HK-2 (cell line): ENCODE measurements around the gene RASD1.
"Not testable (repeated sequence)": the region's sequence is repeated elsewhere in the genome, so short reads cannot be mapped to it uniquely, and the experiment has no call there.

Experiments
- DNase-seq: peaks from one replicate; pipeline ENCODE4 v3.0.0-alpha.2; 2018; ENCODE audit not compliant: unreplicated experiment

The RASD1 gene

DNA sequence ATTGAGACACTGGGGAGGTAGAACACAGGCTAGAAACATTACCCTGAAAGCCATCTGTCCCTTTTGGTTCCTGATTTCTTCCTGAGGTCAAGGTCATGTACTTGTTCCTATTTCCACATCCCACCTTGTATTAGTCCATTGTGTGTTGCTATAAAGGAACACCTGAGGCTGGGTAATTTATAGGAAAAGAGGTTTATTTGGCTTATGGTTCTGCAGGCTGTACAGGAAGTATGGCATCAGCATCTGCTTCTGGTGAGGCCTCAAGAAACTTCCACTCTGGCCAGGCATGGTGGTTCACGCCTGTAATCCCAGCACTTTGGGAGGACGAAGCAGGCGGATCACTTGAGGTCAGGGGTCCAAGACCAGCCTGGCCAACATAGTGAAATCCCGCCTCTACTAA lies 26.8 kb downstream of the RASD1 start:
- DNase-seq, result no peak

DNA sequence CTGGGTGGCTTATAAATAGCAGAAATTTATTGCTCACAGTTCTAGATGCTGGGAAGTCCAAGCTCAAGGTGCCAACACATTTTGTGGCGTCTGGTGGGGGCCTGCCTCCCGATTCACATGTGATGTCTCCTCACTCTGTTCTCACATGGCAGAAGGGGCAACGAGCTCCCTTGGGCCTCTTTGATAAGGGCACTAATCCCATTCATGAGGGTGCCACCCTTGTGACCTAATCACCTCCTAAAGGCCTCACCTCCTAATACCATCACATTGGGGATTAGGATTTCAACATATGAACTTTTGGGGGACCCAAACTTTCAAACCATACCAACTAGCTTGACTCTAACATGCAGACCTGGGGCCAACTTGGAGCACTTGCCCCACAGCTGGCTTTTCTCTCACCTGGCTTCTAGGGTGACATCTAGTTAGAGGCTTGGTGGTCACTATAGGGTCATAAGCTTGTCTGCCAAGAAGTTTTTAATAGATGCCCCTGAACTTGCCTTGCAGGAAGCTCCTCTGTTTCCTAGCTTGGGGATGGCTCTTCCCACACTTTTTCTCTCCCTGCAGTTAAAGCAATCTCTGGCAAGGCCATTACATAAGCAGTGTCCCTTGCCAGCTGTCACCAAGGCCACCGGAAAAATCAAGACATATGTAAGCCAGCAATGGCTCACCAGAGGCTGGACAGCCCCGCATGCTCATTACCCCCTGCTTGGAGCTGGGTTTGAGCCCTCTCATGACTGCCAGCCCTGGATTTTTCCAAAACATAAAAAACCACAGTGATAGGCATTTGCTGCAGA lies 27.8 kb downstream of the RASD1 start:
- no peak for DNase-seq

DNA sequence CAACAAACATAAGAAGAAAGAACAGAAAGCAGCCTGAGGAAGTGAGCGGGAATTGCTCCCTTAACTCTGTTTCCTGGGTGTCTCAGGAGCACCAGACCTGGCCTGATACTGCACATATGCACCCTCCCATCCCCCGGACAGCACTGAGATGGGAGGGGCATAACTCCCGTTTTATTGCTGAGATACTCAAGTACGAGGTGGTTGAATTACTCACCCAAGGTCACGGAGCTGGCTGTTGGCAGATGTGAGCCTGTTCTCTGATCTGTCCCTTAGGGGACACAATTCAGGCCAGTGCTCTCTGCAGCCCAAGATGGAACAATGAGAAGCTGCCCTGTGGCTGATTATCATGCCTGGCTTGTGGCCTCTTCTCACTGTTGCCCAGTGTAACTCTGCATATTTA lies 28.5 kb downstream of the RASD1 start:
- no peak for DNase-seq

DNA sequence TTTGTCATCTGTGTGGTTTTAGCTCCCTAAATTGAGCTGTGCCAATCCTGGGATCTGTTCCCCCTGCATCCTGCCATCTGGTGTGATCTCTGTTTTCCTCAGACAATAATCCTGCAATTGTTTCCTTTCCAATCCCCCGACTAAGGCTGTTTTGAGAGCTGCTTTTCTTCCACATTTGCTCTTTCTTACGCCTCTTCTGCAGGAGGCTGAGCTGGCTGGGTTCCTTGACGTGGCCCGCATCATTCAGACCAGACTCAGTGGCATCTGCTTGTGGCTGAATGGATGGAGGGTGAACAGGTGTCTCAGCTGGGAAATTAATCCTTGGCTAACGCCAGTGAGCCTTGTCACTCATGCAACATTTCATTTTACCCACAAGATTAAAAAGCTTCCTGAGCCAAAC lies 29.2 kb downstream of the RASD1 start:
- no peak for DNase-seq

DNA sequence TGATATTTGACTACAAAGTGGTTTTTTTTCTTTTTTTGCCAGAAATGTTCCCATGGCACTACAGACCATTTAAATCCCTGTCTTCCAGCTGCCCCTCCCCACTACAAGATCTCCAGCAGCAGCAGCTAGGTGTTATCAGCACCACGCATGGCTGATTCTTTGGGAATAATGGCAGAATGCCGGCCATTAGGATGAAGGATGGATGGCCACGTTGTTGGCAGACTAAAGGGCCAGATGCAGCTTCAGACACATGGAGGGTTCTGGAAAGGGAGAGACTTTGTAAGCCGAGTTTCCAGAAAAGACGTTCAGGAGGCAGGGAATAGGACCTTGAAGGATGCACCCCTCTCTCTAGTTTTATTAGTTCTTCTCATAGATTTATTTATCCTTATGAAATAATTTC lies 29.7 kb downstream of the RASD1 start:
- DNase-seq, result no peak

DNA sequence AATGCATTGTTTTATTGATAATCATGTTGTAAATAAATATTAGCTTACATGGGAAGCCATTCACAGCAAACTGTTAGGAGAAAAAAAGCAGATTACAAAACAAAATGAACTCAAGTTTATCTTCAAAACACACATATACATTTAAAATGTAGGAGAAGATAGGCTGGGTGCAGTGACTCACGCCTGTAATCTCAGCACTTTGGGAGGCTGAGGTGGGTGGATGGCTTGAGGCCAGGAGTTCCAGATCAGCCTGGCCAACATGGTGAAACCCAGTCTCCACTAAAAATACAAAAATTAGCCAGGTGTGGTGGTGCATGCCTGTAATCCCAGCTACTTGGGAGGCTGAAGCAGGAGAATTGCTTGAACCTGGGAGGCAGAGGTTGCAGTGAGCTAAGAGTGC lies 30.3 kb downstream of the RASD1 start:
- DNase-seq, result not testable (repeated sequence)

DNA sequence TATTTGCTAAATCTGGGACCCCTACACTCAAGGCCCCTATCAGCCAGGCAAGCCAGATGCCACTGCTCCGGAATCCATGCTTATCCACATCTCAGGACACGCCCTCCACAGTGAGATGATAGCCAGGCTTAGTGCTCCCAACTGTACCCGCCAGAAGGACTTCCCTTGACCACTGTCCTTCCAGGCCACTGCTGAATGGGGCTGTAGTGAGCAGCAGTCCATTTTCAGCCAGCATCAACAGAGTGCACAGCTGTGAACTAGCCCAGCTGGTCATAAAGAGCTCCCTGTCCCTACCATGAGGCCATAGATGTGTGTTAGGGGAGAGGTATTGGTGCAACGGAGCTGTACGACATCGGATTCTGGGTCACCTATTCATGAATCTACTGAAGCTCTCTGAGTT lies 32.4 kb downstream of the RASD1 start:
- no peak for DNase-seq

DNA sequence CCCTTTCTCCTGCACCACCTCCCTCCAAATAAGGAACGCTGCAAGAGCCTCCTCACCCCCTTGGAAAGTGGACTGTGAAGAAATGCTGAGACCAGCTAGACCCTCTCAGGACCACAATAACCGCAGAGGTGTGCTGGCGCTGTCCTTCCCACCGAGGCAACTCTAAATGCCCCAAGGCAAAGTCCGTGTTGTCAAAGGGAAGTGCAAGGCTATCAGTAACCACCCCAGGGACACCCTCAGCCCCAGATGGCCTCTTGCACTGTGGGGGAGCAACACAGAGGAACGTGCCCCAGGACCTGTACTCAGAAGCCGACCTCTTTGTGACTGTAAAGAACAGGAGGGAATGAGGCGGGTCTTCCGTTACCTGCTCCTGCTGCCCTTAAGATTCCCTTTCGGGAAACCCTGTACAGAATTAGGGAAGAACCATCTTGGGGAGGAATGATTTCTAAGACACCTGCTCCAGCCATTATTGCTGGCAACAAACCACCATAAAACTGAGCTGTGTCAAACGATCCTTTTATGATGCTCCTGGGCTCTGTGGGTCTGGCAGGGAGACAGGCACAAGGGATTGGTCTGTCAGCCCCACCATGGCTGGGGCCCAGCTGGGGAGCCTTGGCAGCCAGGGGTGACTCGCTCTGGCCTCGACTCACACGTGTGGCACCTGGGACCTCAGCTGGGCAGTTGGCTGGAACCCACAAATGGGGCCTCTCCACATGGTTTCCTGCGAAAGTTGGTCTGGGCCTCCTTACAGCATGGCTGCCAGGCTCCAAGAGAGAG lies 34.0 kb downstream of the RASD1 start:
- no peak for DNase-seq

DNA sequence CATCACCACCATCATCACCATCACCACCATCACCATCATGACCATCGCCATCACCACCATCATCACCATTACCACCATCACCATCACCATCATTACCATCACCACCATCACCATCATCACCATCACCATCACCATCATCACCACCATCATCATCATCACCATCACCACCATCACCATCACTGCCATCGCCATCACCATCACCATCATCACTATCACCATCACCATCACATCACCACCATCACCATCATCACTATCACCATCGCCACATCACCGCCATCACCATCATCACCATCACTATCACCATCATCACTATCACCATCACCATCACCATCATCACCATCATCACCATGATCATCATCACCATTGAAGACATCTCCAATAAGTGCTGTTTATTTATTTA lies 36.2 kb downstream of the RASD1 start:
- DNase-seq, result no peak

DNA sequence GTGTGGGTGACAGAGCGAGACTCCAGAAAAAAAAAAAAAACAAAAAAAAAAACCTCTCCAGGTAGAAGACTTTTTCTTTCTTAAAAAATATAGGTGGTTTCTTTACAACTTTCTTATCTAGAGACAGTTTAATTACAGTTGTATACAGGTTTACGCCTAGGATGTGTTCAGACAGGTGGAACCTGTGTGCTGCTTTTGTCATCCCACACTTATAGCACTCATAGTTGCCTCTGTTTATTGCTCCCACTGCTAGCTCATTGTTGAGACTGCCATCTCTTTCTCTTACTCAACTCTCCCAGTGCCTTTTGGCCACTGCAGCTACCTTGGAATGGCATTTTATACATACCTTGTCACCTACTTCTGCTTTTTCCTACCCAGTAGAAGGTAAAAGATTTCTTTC lies 38.5 kb downstream of the RASD1 start:
- no peak for DNase-seq

DNA sequence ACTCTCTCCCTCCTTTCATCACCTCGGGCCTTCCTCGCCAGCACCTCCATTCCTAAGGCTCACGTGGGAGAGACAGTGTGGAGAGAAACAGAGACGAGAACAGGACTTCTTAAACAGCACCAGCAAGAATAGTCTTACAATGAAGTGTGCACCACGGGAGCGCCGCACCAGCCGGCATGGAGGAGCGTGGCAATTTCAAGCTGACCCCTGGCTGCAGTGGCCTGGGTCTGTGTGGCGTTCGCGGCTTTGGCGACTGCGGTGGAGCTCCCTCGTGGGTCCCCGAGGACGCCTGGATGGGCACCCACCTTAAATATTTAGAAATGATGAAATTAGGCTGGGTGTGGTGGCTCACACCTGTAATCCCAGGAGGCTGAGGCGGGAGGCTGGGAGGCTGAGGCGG lies 39.9 kb downstream of the RASD1 start:
- DNase-seq, result no peak

DNA sequence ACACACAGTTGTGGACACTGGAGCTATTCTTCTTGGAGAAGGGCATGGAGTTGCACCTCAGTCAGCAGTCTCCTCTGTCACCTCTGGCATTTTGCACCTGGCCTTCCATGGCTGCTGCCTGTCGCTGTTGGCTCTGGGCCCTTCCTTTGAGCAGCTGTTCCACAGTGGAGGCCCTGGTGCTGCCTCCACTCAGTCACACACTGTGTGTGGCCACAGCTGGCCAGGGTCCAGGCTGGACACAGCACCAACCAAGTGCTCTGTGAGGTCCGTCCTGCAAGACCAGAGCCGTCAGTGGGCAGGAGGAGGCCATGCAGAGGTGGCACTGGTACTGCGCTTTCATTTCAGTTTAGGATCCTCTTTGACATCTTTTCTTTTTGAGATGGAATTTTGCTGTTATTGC lies 41.0 kb downstream of the RASD1 start:
- no peak for DNase-seq

DNA sequence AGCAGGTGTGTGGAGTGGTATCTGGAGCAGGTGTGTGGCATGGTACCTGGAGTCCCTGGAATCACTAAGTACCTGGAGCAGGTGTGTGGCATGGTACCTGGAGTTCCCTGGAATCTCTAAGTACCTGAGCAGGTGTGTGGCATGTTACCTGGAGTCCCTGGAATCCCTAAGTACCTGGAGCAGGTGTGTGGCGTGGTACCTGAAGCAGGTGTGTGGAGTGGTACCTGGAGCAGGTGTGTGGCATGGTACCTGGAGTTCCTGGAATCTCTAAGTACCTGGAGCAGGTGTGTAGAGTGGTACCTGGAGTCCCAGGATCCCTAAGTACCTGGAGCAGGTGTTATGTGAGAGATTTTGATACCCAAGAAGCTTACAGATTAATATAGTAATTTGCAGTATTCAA lies 41.5 kb downstream of the RASD1 start:
- not testable (repeated sequence) for DNase-seq

DNA sequence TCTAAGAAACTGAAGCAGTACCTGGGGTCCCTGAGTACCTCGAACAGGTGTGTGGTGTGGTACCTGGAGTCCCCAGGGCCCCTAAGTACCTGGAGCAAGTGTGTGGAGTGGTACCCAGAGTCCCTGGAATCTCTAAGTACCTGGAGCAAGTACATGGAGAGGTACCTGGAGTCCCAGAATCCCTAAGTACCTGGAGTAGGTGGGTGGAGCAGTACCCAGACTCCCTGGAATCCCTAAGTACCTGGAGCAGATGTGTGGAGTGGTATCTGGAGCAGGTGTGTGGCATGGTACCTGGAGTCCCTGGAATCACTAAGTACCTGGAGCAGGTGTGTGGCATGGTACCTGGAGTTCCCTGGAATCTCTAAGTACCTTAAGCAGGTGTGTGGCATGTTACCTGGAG lies 41.9 kb downstream of the RASD1 start:
- DNase-seq, result no peak

DNA sequence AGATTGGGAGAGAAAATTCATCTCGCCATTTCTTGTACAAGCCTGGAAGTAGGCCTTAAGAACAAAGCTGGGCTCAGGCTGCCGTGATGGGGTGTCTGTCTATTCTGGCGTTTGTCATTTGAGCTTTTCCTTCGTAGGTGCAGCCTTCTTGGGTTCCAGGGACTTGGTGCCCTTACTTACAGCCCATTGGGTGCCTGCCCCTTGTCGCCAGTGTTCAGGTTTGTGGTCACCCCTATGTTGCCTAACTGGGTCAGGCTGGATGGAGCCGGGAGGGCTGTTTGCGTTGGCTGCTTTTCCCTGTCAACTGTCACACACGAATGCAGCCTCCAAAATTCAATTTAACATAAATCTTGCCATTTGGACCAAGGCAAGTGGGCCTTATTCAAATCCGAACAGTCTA lies 43.1 kb downstream of the RASD1 start:
- no peak for DNase-seq

DNA sequence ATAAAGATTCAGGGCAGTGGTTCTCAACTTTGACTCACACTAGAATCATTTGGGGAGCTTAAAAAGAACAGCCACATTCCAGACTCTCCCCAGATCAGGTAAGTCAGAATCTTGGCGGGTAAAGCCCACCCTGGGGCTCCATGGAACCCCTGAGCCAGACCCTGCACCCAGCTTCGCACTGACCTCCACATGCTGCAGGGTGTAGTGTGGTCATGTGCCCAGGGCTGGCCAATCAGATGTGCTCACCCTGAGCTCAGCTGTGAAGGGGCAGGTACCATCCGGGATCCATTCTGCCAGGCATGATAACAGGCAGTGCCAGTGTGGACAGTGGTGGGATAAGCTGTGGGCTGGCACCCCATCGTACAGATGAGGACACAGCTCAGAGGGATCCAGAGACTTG lies 47.5 kb downstream of the RASD1 start:
- DNase-seq, result no peak

DNA sequence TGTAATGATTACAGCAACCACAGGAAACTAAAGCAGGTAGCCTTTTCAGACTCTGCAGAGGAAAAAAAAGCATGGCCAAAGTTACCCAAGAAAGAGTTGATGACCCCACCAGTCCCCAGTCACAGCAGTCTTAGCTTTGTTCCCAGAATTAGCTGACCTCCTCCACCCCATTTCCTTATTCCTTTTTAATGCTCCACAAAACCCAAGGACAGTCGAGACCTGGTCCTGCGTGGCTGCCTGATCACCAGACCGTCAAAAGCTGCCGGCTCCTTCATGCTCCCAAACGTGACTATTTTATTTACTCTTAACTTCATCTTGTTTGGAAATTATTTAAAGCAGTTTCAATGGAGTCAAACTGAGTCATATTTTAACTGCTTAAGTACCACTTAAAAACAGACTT lies 48.1 kb downstream of the RASD1 start:
- DNase-seq, result peak; percentile 21

DNA sequence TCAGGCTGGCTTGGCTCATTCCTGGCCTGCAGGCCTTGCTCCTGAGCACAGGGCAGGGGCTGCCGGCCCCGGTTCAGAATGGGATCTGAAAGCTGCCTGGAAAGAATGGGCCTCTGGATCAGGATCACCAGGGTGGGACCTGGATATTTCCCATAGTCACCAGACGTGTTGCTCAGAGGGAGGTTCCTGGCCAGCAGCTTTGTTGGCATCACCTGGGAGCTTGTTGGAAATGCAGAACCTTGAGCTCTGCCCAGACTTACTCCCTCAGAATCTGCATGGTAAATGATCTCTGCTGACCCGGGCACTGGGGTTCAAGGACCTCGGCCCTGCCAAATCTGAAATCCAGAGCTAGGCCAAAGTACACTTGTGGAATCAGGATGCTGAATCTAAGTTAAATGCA lies 48.9 kb downstream of the RASD1 start:
- no peak for DNase-seq

DNA sequence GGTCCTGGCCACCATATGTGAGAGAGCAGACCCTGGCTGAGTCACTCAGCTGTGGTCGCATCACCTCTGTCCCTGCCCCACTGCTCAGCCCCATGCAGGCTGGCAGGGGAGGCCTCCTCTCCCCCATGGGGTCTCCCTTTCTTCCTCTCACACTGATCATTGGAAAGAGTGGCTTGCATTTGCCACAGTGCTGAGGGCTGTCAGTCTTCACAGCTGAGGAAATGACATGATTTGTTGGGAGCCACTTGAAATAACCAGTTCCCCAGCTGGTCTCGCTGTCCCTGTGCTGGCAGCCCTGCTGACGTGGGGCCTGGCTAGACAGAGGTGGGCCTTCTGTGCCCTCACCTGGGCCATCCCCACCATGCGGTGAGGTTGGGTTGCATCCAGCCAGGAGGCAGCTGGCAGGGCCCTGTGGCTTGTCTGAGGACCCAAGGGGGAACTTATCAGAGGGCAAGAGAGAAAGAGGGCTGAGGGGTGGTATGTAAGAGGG lies 49.5 kb downstream of the RASD1 start:
- peak; percentile 36 for DNase-seq

DNA sequence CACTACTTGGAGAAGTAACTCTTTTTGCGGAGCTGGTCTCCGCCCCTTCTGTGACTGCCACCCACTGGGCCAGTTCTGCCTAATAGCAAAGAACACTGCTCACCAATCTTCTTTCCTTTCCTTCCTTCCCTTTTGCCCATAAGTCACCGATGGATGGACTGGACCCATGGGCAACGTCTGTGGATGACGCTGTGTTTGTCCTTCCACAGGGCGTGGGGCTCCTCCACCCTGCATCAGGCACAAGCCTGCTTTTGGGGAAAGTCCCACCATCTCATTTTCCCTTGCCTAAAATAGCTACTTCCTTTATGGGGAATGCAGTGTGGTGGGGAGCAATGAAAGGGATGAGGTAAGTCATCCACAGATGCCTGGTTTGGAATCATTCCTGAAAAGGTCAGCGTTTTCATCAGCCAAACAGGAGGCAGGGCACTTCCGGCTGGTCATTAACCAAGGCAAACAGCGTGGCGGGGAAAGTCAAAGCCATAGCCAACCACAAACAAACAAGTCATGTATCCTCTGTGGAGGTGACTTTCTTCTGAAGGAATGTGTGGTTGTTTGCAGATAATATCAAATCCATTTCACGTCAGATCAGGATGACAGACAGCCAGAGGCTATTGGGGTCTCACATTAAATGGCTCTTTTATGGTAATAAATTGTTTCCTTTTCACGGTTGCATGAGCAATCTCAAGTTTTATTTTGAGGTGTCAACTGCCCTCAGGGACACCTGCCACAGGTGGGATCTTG lies 50.1 kb downstream of the RASD1 start:
- DNase-seq, result peak; percentile 82

DNA sequence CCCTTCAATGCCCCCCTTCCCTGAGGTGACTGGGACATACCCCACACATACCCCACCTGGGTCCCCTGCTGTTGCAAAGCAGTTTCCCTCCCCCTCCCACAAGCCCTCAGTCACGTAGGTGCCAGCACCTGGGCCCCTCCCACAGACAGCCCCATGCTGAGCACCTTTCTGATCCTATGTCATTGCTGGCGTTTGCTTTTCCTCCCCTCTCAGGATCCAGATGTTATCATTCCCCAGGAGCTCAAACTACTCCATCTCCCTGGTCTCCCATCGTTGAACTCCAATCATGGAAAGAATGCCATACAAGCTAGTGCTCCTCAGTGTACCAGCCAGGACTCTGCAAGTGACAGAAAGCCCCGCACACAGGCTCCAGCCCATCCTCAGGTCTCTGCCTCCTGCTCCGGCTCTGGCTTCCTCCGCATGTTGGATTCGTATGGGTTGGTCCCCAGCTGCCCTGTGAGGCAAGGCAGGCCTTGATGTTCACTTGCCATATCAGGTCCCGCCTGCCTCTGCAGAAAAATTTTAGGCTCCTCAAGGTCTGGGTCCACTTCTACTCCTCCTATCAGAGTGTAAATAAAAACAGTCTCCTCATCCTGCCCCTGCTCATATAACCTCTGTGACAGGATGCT lies 50.8 kb downstream of the RASD1 start:
- DNase-seq, result no peak
